ENCODE measurements around the gene FBN1. TPM values are rescaled to one million over a fixed set of nuclear protein-coding genes. Genes with fewer than 3 reads are reported as not detected.

The FBN1 gene
- total RNA-seq, 1 donor = 984 TPM

- TF ChIP-seq, protein P1, sequence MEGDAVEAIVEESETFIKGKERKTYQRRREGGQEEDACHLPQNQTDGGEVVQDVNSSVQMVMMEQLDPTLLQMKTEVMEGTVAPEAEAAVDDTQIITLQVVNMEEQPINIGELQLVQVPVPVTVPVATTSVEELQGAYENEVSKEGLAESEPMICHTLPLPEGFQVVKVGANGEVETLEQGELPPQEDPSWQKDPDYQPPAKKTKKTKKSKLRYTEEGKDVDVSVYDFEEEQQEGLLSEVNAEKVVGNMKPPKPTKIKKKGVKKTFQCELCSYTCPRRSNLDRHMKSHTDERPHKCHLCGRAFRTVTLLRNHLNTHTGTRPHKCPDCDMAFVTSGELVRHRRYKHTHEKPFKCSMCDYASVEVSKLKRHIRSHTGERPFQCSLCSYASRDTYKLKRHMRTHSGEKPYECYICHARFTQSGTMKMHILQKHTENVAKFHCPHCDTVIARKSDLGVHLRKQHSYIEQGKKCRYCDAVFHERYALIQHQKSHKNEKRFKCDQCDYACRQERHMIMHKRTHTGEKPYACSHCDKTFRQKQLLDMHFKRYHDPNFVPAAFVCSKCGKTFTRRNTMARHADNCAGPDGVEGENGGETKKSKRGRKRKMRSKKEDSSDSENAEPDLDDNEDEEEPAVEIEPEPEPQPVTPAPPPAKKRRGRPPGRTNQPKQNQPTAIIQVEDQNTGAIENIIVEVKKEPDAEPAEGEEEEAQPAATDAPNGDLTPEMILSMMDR (IDR thresholded peaks at IDR 0.05; ENCODE audit: insufficient read depth, low read length) = no peak
- no peak for DNase-seq (ENCODE audit: low read depth)
- no peak overlapping the region for H3K4me3 ChIP-seq (ENCODE audit: low read depth, low read length)
These were observed 64.8 kb downstream of the FBN1 start for GRCh38 chr15:48580736-48581135.

DNA sequence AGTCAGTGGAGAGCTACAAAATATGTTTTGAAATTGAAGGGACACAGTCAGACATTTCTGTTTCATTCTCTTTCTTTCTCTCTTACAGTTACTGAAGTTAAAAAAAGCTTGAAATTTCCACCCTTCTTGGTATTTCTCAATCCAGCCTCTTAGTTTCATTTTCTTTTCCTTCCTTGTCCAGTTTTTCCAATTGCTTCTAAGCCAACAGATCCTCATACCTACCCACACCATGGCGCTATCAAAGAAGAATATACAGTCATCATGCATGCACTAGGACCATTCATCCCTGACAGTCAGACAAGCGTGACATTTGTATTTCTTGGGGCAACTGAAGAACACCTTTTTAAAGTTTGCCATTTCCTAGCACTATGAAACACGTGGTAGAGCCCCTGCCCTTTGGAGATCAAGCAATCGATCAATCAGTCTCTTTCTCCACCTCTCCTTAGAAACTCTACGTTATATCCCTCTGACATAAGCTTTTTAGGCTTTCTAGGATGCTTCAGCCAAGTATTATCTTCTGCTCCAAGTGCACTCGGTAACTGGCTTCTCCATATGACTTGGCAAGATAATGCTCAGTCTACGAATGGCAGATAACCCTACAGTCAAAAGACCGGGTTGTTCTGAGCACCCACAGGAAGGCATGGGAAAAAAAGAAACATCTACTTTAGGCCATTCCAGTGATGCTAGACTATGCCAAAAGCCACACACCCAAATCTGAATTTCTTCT lies 65.4 kb downstream of the FBN1 start:
- TF ChIP-seq, protein P1 (IDR thresholded peaks at IDR 0.05; ENCODE audit: insufficient read depth, low read length) = no peak
- DNase-seq (ENCODE audit: low read depth) = peak; percentile 95
- peak overlapping the region; percentile 41 for H3K4me3 ChIP-seq (ENCODE audit: low read depth, low read length)

GRCh38 chr15:48578965-48579364 lies 66.5 kb downstream of the FBN1 start:
- TF ChIP-seq, protein P1 (IDR thresholded peaks at IDR 0.05; ENCODE audit: insufficient read depth, low read length) = no peak
- no peak overlapping the region for H3K4me3 ChIP-seq (ENCODE audit: low read depth, low read length)
- DNase-seq (ENCODE audit: low read depth) = no peak

DNA sequence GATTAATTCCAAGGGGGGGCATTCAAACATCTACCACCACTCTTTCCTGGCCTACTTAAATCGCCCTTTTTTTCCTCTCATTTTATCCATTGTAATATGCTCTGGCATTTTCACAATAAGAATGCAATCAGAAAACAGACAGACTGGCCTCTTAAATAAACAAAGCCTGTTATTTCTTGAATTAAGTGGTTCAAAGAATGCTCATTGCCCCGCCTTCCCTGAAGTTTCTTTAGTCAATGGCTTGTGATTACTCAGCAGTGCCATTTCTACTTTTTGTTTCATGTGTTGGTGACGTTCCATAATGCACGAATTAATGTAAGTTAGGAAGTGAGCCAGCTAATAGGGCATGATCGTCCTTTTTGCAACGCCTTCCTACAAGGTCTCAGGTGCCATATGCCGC lies 68.0 kb downstream of the FBN1 start:
- no peak overlapping the region for H3K4me3 ChIP-seq (ENCODE audit: low read depth, low read length)
- DNase-seq (ENCODE audit: low read depth) = no peak
- TF ChIP-seq, protein P1 (IDR thresholded peaks at IDR 0.05; ENCODE audit: insufficient read depth, low read length) = no peak

- DNase-seq (ENCODE audit: low read depth) = no peak
- TF ChIP-seq, protein P1 (IDR thresholded peaks at IDR 0.05; ENCODE audit: insufficient read depth, low read length) = no peak
- no peak overlapping the region for H3K4me3 ChIP-seq (ENCODE audit: low read depth, low read length)
These were observed 71.3 kb downstream of the FBN1 start for GRCh38 chr15:48574187-48574586.

DNA sequence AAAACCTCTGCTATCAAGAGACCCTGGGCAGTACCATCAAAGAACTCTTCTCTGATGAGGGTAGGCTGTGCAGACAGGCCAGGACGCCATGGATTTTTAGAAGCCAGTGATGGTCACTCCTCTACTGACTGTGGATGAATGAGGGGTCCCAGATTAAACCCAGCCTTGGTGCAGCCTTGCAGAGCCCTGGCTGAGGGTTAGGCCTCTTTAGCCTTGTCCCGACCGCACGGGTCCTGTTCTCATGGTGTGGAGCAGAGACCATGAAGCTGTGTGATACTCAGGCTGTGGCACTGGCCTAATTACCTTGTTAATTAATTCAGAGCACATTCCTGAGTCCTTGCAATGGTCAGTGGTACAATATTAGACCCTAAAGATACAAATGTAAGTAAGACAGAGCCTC lies 71.7 kb downstream of the FBN1 start:
- TF ChIP-seq, protein P1 (IDR thresholded peaks at IDR 0.05; ENCODE audit: insufficient read depth, low read length) = no peak
- no peak overlapping the region for H3K4me3 ChIP-seq (ENCODE audit: low read depth, low read length)
- no peak for DNase-seq (ENCODE audit: low read depth)

DNA sequence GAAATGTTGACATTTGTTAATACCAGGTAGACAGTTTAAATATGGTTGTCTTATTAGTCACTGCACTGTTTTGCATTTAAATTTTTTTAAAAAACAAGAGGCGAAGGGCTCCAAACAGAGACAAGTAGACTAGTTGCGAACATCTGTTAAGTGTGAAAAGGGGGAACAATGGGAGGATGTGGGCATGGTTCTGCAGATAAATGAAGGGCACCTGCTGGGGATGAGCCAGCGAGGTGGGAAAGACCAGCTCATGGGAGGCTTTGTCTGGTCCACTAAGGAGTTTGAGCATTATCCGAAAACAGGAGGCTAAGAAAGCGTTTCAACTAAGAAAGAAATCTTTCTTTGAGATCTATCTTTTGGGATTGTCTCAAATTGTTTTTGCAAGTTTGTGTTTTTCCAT lies 72.7 kb downstream of the FBN1 start:
- no peak overlapping the region for H3K4me3 ChIP-seq (ENCODE audit: low read depth, low read length)
- TF ChIP-seq, protein P1 (IDR thresholded peaks at IDR 0.05; ENCODE audit: insufficient read depth, low read length) = no peak
- DNase-seq (ENCODE audit: low read depth) = no peak

Data from fibroblast of the aortic adventitia (primary cell).